Fibroblast of lung (primary cell): Measurements from ENCODE around the gene TFB2M.

ENCODE experiments used
- EZH2 ChIP-seq: IDR thresholded peaks from 2 replicates; pipeline ENCODE4 v1.5.1; 2012; ENCODE audit warnings: low read length, control low read depth, mild to moderate bottlenecking; ENCODE audit errors: missing control alignments
- TF ChIP-seq, protein P1 (sequence below), 2 donors: IDR thresholded peaks in 1 of 2; conservative IDR thresholded peaks in 1 of 2; 1 replicate in 1 of 2; 2 replicates in 1 of 2; pipeline ENCODE4 v1.5.1; 2011 to 2012; ENCODE audit warnings: low read length in 2 of 2, control low read depth in 1 of 2, inconsistent platforms in 1 of 2, low read depth in 1 of 2, mild to moderate bottlenecking in 1 of 2

DNA sequence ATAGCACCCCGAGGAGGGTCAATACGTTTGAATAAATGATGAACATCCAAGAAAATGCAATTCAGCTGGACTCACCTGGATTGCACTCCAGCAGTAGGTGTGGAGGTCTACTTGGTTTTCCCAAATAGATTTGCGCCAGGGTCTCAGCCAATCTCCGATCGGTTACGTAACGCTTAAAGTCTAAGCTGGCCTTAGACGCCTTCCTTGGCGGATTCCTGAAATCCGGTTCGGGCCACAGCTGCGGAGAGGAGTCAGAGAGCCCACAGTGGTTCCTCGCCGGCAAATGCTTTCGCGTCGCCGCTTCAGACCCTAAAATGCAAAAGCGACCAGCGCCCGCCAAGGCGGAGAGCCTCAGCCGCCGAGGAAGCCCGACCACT lies 322 bp downstream of the TFB2M start:
- TF ChIP-seq, protein P1, sequence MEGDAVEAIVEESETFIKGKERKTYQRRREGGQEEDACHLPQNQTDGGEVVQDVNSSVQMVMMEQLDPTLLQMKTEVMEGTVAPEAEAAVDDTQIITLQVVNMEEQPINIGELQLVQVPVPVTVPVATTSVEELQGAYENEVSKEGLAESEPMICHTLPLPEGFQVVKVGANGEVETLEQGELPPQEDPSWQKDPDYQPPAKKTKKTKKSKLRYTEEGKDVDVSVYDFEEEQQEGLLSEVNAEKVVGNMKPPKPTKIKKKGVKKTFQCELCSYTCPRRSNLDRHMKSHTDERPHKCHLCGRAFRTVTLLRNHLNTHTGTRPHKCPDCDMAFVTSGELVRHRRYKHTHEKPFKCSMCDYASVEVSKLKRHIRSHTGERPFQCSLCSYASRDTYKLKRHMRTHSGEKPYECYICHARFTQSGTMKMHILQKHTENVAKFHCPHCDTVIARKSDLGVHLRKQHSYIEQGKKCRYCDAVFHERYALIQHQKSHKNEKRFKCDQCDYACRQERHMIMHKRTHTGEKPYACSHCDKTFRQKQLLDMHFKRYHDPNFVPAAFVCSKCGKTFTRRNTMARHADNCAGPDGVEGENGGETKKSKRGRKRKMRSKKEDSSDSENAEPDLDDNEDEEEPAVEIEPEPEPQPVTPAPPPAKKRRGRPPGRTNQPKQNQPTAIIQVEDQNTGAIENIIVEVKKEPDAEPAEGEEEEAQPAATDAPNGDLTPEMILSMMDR (conservative IDR thresholded peaks at IDR 0.05 in 1 of 2, IDR thresholded peaks at IDR 0.05 in 1 of 2; ENCODE audit: low read depth in 1 of 2, low read length in 2 of 2) = no peak
- no peak for TF ChIP-seq EZH2
